ENCODE measurements around the gene TBX3. TPM values are rescaled to one million over a fixed set of nuclear protein-coding genes. Genes with fewer than 3 reads are reported as not detected.

TBX3 gene
- total RNA-seq, 2 donors from 2014 or later, result 0.81 to 3.5 TPM

GRCh38 chr12:114655934-114656749 is 27.8 kb downstream of the TBX3 start:
- H3K36me3 ChIP-seq, result no peaks in the 10 kb centered on the region
- no peak overlapping the region for H3K27ac ChIP-seq
- no peak overlapping the region for H3K4me3 ChIP-seq
- H3K4me1 ChIP-seq (ENCODE audit: control insufficient read depth in 1 of 2, low read depth in 2 of 2), result peaks cover 0 to 14% of the 10 kb centered on the region in 2 donors
- no peaks in the 10 kb centered on the region for H3K27me3 ChIP-seq (replicated peaks; ENCODE audit: insufficient read depth)
- no peaks in the 10 kb centered on the region for H3K9me3 ChIP-seq
- DNase-seq (ENCODE audit: low spot score) (no peak), ATAC-seq (ENCODE audit: insufficient number of reproducible peaks, low FRiP score, low read depth) (no peak)
- no peak for TF ChIP-seq CTCF (IDR thresholded peaks at IDR 0.05)

- TF ChIP-seq CTCF (IDR thresholded peaks at IDR 0.05), result no peak
- Histone ChIP-seq H3K9me3 (no peaks in the 10 kb centered on the region), H3K27ac (no peak overlapping the region), H3K4me1 (ENCODE audit: control insufficient read depth in 1 of 2, low read depth in 2 of 2) (no peaks in the 10 kb centered on the region), H3K4me3 (no peak overlapping the region), H3K27me3 (replicated peaks; ENCODE audit: insufficient read depth) (no peaks in the 10 kb centered on the region), H3K36me3 (no peaks in the 10 kb centered on the region)
- DNase-seq (ENCODE audit: low spot score) (no peak), ATAC-seq (ENCODE audit: insufficient number of reproducible peaks, low FRiP score, low read depth) (no peak)
Observed at GRCh38 chr12:114649585-114649984, 34.4 kb downstream of the TBX3 start.

- ATAC-seq (ENCODE audit: insufficient number of reproducible peaks, low FRiP score, low read depth) (no peak), DNase-seq (ENCODE audit: low spot score) (no peak)
- Histone ChIP-seq H3K4me1 (ENCODE audit: control insufficient read depth in 1 of 2, low read depth in 2 of 2) (no peaks in the 10 kb centered on the region), H3K27me3 (replicated peaks; ENCODE audit: insufficient read depth) (no peaks in the 10 kb centered on the region), H3K9me3 (no peaks in the 10 kb centered on the region), H3K4me3 (no peak overlapping the region), H3K36me3 (no peaks in the 10 kb centered on the region), H3K27ac (no peak overlapping the region)
- TF ChIP-seq CTCF (IDR thresholded peaks at IDR 0.05), result no peak
Observed at GRCh38 chr12:114648711-114649110, 35.3 kb downstream of the TBX3 start.

GRCh38 chr12:114638790-114639435 is 45.1 kb downstream of the TBX3 start:
- TF ChIP-seq CTCF (IDR thresholded peaks at IDR 0.05), result no peak
- H3K4me3 ChIP-seq, result no peak overlapping the region
- H3K27ac ChIP-seq, result no peak overlapping the region
- no peaks in the 10 kb centered on the region for H3K4me1 ChIP-seq (ENCODE audit: control insufficient read depth in 1 of 2, low read depth in 2 of 2)
- no peak for ATAC-seq (ENCODE audit: insufficient number of reproducible peaks, low FRiP score, low read depth)
- H3K36me3 ChIP-seq, result no peaks in the 10 kb centered on the region
- H3K9me3 ChIP-seq, result no peaks in the 10 kb centered on the region
- DNase-seq (ENCODE audit: low spot score), result no peak
- H3K27me3 ChIP-seq (replicated peaks; ENCODE audit: insufficient read depth), result no peaks in the 10 kb centered on the region

- no peak for DNase-seq (ENCODE audit: low spot score)
- Histone ChIP-seq H3K4me1 (ENCODE audit: control insufficient read depth in 1 of 2, low read depth in 2 of 2) (no peaks in the 10 kb centered on the region), H3K27ac (no peak overlapping the region), H3K36me3 (no peaks in the 10 kb centered on the region), H3K4me3 (no peak overlapping the region), H3K27me3 (replicated peaks; ENCODE audit: insufficient read depth) (no peaks in the 10 kb centered on the region), H3K9me3 (no peaks in the 10 kb centered on the region)
- TF ChIP-seq CTCF (IDR thresholded peaks at IDR 0.05), result no peak
- no peak for ATAC-seq (ENCODE audit: insufficient number of reproducible peaks, low FRiP score, low read depth)
Observed at GRCh38 chr12:114636723-114637480, 47.1 kb downstream of the TBX3 start.

Measured in thoracic aorta (tissue), 2 donors.